Measurements from ENCODE around the gene COL19A1.

COL19A1 gene

GRCh38 chr6:69832558-69832957 lies 33.8 kb upstream of the COL19A1 start:
- Histone ChIP-seq H3K9ac (ENCODE audit: low read depth, low read length, poor library complexity, severe bottlenecking) (no peak overlapping the region), H3K4me3 (ENCODE audit: low read length, poor library complexity, severe bottlenecking) (no peak overlapping the region), H3K79me2 (ENCODE audit: insufficient read depth, low read length) (no peaks in the 10 kb centered on the region), H3K9me2 (replicated peaks; ENCODE audit: low read depth, low read length) (no peaks in the 10 kb centered on the region), H3K9me3 (ENCODE audit: insufficient read depth, low read depth, low read length) (no peaks in the 10 kb centered on the region), H2AFZ (ENCODE audit: low read length) (no peak overlapping the region), H3K27me3 (ENCODE audit: insufficient read depth, low read length, poor library complexity, severe bottlenecking) (no peaks in the 10 kb centered on the region), H3K36me3 (ENCODE audit: insufficient read depth, low read length) (no peaks in the 10 kb centered on the region), H3K4me1 (ENCODE audit: insufficient read depth, low read length, poor library complexity, severe bottlenecking) (no peaks in the 10 kb centered on the region), H3K4me2 (ENCODE audit: low read depth, low read length, poor library complexity, severe bottlenecking) (no peak overlapping the region), H4K20me1 (ENCODE audit: insufficient read depth, low read length, poor library complexity, severe bottlenecking) (no peaks in the 10 kb centered on the region), H3F3A (ENCODE audit: low read depth) (no peaks in the 10 kb centered on the region)
- TF ChIP-seq CTCF (conservative IDR thresholded peaks at IDR 0.05; ENCODE audit: low read length) (no peak), EZH2phosphoT487 (IDR thresholded peaks at IDR 0.05; ENCODE audit: borderline replicate concordance) (no peak)

- Histone ChIP-seq H3K9ac (ENCODE audit: low read depth, low read length, poor library complexity, severe bottlenecking) (no peak overlapping the region), H3F3A (ENCODE audit: low read depth) (no peaks in the 10 kb centered on the region), H3K4me2 (ENCODE audit: low read depth, low read length, poor library complexity, severe bottlenecking) (peak overlapping the region; percentile 48), H3K27me3 (ENCODE audit: insufficient read depth, low read length, poor library complexity, severe bottlenecking) (no peaks in the 10 kb centered on the region), H2AFZ (ENCODE audit: low read length) (peak overlapping the region; percentile 36; the same call in 1 of the 2 replicates), H3K9me3 (ENCODE audit: insufficient read depth, low read depth, low read length) (no peaks in the 10 kb centered on the region), H3K79me2 (ENCODE audit: insufficient read depth, low read length) (no peaks in the 10 kb centered on the region), H3K4me1 (ENCODE audit: insufficient read depth, low read length, poor library complexity, severe bottlenecking) (no peaks in the 10 kb centered on the region), H3K36me3 (ENCODE audit: insufficient read depth, low read length) (no peaks in the 10 kb centered on the region), H3K4me3 (ENCODE audit: low read length, poor library complexity, severe bottlenecking) (peak overlapping the region; percentile 9), H4K20me1 (ENCODE audit: insufficient read depth, low read length, poor library complexity, severe bottlenecking) (no peaks in the 10 kb centered on the region), H3K9me2 (replicated peaks; ENCODE audit: low read depth, low read length) (no peaks in the 10 kb centered on the region)
- TF ChIP-seq CTCF (conservative IDR thresholded peaks at IDR 0.05; ENCODE audit: low read length): peak; percentile 88
- no peak for TF ChIP-seq EZH2phosphoT487 (IDR thresholded peaks at IDR 0.05; ENCODE audit: borderline replicate concordance)
Measured at GRCh38 chr6:69835414-69836179, 30.8 kb upstream of the COL19A1 start.

- Histone ChIP-seq H2AFZ (ENCODE audit: low read length) (no peak overlapping the region), H3K27me3 (ENCODE audit: insufficient read depth, low read length, poor library complexity, severe bottlenecking) (peaks cover 5% of the 10 kb centered on the region), H3K9me2 (replicated peaks; ENCODE audit: low read depth, low read length) (no peaks in the 10 kb centered on the region), H4K20me1 (ENCODE audit: insufficient read depth, low read length, poor library complexity, severe bottlenecking) (no peaks in the 10 kb centered on the region), H3K36me3 (ENCODE audit: insufficient read depth, low read length) (no peaks in the 10 kb centered on the region), H3K9ac (ENCODE audit: low read depth, low read length, poor library complexity, severe bottlenecking) (no peak overlapping the region), H3K4me2 (ENCODE audit: low read depth, low read length, poor library complexity, severe bottlenecking) (no peak overlapping the region), H3K4me1 (ENCODE audit: insufficient read depth, low read length, poor library complexity, severe bottlenecking) (no peaks in the 10 kb centered on the region), H3K79me2 (ENCODE audit: insufficient read depth, low read length) (no peaks in the 10 kb centered on the region), H3K4me3 (ENCODE audit: low read length, poor library complexity, severe bottlenecking) (no peak overlapping the region), H3F3A (ENCODE audit: low read depth) (no peaks in the 10 kb centered on the region), H3K9me3 (ENCODE audit: insufficient read depth, low read depth, low read length) (no peaks in the 10 kb centered on the region)
- TF ChIP-seq EZH2phosphoT487 (IDR thresholded peaks at IDR 0.05; ENCODE audit: borderline replicate concordance) (no peak), CTCF (conservative IDR thresholded peaks at IDR 0.05; ENCODE audit: low read length) (no peak)
Measured at GRCh38 chr6:69841862-69842261, 24.5 kb upstream of the COL19A1 start.

Measured in Loucy (cell line).